22Rv1 (cell line): ENCODE measurements around the gene PCSK5.

Experiments
- CTCF ChIP-seq: fragments of 450-650 bp; IDR thresholded peaks from 2 replicates; pipeline ENCODE4 v1.5.1; 2017; ENCODE audit warnings: mild to moderate bottlenecking
- ZFX ChIP-seq: fragments of 450-650 bp; IDR thresholded peaks from 2 replicates; pipeline ENCODE4 v1.6.1; 2017; ENCODE audit warnings: antibody characterized with exemption, borderline replicate concordance

- TF ChIP-seq CTCF (no peak), ZFX (no peak)
Measured at GRCh38 chr9:75974016-75974766, 83.7 kb downstream of the PCSK5 start.
